Activated CD4-positive, alpha-beta T cell treated with anti-CD3 and anti-CD28 coated beads, Interleukin-2, amount 50 U/mL, for 4 hours (primary cell): ENCODE data around the gene MRC1.

ENCODE experiments used
- DNase-seq, 2 experiments: peaks; one replicate each; pipeline ENCODE4 v3.0.0-alpha.2; 2020

Gene MRC1

GRCh38 chr10:17808971-17809841 is at the start of gene MRC1:
Gene MRC1, plus strand, starts transcription at chr10:17809348. Its CDS starts 118 bp downstream, at chr10:17809466.
- no peak for DNase-seq

GRCh38 chr10:17764142-17764541 is 45.0 kb upstream of the MRC1 start:
- DNase-seq: no peak

GRCh38 chr10:17765602-17766001 is 43.5 kb upstream of the MRC1 start:
- no peak for DNase-seq

- no peak for DNase-seq
Measured at GRCh38 chr10:17766731-17767130, 42.4 kb upstream of the MRC1 start.

- DNase-seq: no peak
Measured at GRCh38 chr10:17768496-17768895, 40.7 kb upstream of the MRC1 start.

GRCh38 chr10:17768957-17769356 is 40.2 kb upstream of the MRC1 start:
- DNase-seq: no peak

GRCh38 chr10:17771017-17771416 is 38.1 kb upstream of the MRC1 start:
- DNase-seq: no peak

- DNase-seq: no peak
Measured at GRCh38 chr10:17779784-17780183, 29.4 kb upstream of the MRC1 start.

- DNase-seq: no peak
Measured at GRCh38 chr10:17780727-17781126, 28.4 kb upstream of the MRC1 start.

GRCh38 chr10:17781856-17782255 is 27.3 kb upstream of the MRC1 start:
- no peak for DNase-seq

- DNase-seq: no peak
Measured at GRCh38 chr10:17782921-17783665, 26.1 kb upstream of the MRC1 start.

- DNase-seq: no peak
Measured at GRCh38 chr10:17783751-17784150, 25.4 kb upstream of the MRC1 start.

GRCh38 chr10:17784688-17785087 is 24.5 kb upstream of the MRC1 start:
- no peak for DNase-seq

GRCh38 chr10:17785276-17785930 is 23.7 kb upstream of the MRC1 start:
- DNase-seq: no peak

GRCh38 chr10:17787087-17787961 is 21.8 kb upstream of the MRC1 start:
- DNase-seq: no peak

- DNase-seq: no peak
Measured at GRCh38 chr10:17788646-17789045, 20.5 kb upstream of the MRC1 start.

GRCh38 chr10:17789396-17789795 is 19.8 kb upstream of the MRC1 start:
- no peak for DNase-seq

- DNase-seq: no peak
Measured at GRCh38 chr10:17790651-17791050, 18.5 kb upstream of the MRC1 start.

GRCh38 chr10:17792991-17793390 is 16.2 kb upstream of the MRC1 start:
- DNase-seq: no peak

- no peak for DNase-seq
Measured at GRCh38 chr10:17793823-17794644, 15.1 kb upstream of the MRC1 start.

- DNase-seq: no peak
Measured at GRCh38 chr10:17795083-17795482, 14.1 kb upstream of the MRC1 start.
